ENCODE results near the gene PCK2. TPM values are rescaled to one million over a fixed set of nuclear protein-coding genes. Genes with fewer than 3 reads are reported as not detected.

The PCK2 gene
- total RNA-seq, 6 experiments from 2014 or later: 19.9 to 27.6 (median 24.0) TPM

DNA sequence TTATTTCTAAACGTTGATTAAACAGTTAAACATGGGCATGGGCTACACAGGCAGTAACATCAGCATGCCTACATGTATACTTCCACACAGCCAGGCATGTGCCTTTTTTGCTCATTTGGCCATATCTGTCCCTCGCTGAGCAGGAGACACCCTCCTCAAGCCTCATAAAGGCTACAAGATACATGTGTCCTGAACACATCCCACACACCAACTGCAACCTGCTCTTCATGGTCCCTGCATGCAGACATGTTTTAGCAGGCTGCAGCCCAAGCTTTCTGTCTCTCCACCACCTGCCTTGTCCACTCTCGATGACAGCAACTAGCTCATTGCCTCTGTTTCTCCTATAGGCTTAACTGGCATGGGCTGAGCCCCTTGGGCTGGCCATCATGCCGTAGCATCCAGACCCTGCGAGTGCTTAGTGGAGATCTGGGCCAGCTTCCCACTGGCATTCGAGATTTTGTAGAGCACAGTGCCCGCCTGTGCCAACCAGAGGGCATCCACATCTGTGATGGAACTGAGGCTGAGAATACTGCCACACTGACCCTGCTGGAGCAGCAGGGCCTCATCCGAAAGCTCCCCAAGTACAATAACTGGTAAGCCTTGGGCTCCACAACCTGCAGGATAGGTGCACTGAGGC lies 2.6 kb downstream of the PCK2 start:
- H3K4me1 Mint-ChIP-seq (ENCODE audit: low read depth): peaks cover 26% of the 10 kb centered on the region
- DNase-seq: no peak
- H3K4me3 Mint-ChIP-seq: peak overlapping the region; percentile 21; the same call in 1 of the 2 replicates
- peaks cover 4% of the 10 kb centered on the region; the same call in 1 of the 2 replicates for H3K36me3 Mint-ChIP-seq (ENCODE audit: low read depth)
- TF ChIP-seq, protein P1, sequence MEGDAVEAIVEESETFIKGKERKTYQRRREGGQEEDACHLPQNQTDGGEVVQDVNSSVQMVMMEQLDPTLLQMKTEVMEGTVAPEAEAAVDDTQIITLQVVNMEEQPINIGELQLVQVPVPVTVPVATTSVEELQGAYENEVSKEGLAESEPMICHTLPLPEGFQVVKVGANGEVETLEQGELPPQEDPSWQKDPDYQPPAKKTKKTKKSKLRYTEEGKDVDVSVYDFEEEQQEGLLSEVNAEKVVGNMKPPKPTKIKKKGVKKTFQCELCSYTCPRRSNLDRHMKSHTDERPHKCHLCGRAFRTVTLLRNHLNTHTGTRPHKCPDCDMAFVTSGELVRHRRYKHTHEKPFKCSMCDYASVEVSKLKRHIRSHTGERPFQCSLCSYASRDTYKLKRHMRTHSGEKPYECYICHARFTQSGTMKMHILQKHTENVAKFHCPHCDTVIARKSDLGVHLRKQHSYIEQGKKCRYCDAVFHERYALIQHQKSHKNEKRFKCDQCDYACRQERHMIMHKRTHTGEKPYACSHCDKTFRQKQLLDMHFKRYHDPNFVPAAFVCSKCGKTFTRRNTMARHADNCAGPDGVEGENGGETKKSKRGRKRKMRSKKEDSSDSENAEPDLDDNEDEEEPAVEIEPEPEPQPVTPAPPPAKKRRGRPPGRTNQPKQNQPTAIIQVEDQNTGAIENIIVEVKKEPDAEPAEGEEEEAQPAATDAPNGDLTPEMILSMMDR (IDR thresholded peaks at IDR 0.05): no peak
- no peak overlapping the region for H3K27ac Mint-ChIP-seq
- no peaks in the 10 kb centered on the region; the same call in none of the 2 replicates for H3K27me3 Mint-ChIP-seq (ENCODE audit: insufficient read depth)
- H3K9me3 Mint-ChIP-seq: no peaks in the 10 kb centered on the region

DNA sequence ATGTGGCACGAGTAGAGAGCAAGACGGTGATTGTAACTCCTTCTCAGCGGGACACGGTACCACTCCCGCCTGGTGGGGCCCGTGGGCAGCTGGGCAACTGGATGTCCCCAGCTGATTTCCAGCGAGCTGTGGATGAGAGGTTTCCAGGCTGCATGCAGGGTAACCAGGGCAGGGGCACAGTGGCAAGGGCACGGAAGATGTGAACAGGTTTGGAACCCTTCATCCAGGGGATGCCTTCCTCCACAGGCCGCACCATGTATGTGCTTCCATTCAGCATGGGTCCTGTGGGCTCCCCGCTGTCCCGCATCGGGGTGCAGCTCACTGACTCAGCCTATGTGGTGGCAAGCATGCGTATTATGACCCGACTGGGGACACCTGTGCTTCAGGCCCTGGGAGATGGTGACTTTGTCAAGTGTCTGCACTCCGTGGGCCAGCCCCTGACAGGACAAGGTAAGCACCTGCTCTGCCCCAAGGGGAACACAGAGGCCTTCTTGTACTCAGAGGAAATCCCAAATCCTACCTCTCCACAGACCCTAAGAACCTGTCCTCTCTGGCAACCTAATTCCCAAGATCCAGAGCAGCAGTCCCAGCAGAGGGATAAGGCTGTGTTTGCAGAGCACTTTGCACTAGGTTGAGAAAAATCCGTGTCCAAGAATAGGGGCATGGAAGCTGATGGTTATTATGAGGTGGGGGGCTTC lies 4.3 kb downstream of the PCK2 start:
- Mint-ChIP-seq H3K27ac (no peak overlapping the region), H3K4me3 (no peak overlapping the region), H3K9me3 (no peaks in the 10 kb centered on the region), H3K36me3 (ENCODE audit: low read depth) (peaks cover 9% of the 10 kb centered on the region; the same call in 1 of the 2 replicates), H3K27me3 (ENCODE audit: insufficient read depth) (no peaks in the 10 kb centered on the region; the same call in none of the 2 replicates), H3K4me1 (ENCODE audit: low read depth) (peaks cover 21% of the 10 kb centered on the region)
- DNase-seq: no peak
- TF ChIP-seq, protein P1 (IDR thresholded peaks at IDR 0.05): no peak

DNA sequence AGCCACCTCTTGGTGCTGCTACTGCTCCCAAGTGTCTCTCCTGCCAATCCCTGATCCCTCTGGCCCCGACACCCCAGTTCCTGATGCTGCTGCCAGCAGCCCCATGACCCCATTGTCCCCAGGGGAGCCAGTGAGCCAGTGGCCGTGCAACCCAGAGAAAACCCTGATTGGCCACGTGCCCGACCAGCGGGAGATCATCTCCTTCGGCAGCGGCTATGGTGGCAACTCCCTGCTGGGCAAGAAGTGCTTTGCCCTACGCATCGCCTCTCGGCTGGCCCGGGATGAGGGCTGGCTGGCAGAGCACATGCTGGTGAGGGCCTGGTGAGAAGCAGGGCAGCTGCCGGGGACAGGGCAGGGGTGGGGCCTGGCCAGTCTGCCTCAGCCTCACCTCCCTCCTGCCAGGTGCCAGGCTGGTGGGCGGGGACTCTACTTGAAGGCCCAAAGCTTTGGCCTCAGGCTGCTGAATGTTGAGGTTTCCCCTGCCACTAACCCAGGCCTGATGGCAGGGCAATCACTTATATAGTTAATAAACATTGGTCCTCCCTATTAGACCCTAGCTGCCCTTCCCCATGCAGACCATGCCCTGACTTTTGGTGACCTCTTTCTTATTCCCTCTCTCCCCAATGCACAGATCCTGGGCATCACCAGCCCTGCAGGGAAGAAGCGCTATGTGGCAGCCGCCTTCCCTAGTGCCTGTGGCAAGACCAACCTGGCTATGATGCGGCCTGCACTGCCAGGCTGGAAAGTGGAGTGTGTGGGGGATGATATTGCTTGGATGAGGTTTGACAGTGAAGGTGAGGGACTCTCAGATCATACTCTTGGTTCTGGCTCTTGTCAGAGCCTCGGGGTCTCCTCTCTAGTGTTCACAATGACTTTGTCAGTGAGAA lies 5.1 kb downstream of the PCK2 start:
- H3K4me3 Mint-ChIP-seq: no peak overlapping the region
- peaks cover 16% of the 10 kb centered on the region for H3K4me1 Mint-ChIP-seq (ENCODE audit: low read depth)
- DNase-seq: no peak

DNA sequence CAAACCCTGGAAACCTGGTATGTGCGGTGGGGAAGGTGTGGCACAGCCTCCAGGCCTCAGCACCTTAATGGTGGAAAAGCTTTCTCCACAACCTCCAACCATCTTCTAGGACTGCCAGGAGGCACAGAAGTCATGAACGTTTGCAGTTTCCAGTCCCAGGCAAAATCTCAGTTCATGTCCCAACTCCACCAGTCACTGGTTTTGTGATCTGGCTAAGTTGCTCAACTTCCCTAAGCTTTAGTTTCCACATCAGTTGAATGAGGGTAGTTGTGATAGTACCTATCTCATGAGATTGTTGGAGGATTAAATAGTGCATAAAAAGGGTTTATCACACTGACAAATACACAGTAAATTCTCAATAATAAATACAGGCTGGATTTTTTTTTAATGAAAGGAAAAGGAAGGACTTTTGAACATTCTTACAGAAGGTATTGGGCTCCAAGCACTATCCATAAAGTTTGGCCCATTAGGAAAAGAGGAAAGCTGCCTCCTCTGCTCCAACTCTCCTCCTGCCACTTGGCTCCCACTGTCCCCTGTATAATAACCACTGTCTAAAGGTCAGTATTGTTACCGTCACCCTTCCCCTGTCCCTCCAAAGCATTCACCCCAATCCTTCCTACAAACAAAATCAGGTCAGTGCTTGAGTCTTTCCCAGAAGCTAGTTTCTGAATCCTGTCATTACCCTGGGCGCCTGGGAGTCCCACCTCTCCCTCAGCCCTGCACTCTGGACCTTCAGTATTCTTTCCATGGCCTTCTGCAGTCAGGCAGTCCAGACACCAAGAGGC lies 6.3 kb downstream of the PCK2 start:
- no peak overlapping the region for H3K27ac Mint-ChIP-seq

More for the DNA sequence above, 5.1 kb downstream of the PCK2 start:
- TF ChIP-seq, protein P1 (IDR thresholded peaks at IDR 0.05): no peak
- peaks cover 17% of the 10 kb centered on the region; the same call in 1 of the 2 replicates for H3K36me3 Mint-ChIP-seq (ENCODE audit: low read depth)
- no peaks in the 10 kb centered on the region; the same call in none of the 2 replicates for H3K27me3 Mint-ChIP-seq (ENCODE audit: insufficient read depth)
- H3K9me3 Mint-ChIP-seq: no peaks in the 10 kb centered on the region
- no peak overlapping the region for H3K27ac Mint-ChIP-seq

More for the DNA sequence above, 6.3 kb downstream of the PCK2 start:
- no peak for DNase-seq
- no peaks in the 10 kb centered on the region; the same call in 1 of the 2 replicates for H3K27me3 Mint-ChIP-seq (ENCODE audit: insufficient read depth)
- H3K4me1 Mint-ChIP-seq (ENCODE audit: low read depth): peaks cover 10% of the 10 kb centered on the region
- TF ChIP-seq, protein P1 (IDR thresholded peaks at IDR 0.05): no peak
- no peak overlapping the region for H3K4me3 Mint-ChIP-seq
- peaks cover 26% of the 10 kb centered on the region for H3K36me3 Mint-ChIP-seq (ENCODE audit: low read depth)
- H3K9me3 Mint-ChIP-seq: no peaks in the 10 kb centered on the region
